ENCODE data around the gene BRICD5.

BRICD5 gene

DNA sequence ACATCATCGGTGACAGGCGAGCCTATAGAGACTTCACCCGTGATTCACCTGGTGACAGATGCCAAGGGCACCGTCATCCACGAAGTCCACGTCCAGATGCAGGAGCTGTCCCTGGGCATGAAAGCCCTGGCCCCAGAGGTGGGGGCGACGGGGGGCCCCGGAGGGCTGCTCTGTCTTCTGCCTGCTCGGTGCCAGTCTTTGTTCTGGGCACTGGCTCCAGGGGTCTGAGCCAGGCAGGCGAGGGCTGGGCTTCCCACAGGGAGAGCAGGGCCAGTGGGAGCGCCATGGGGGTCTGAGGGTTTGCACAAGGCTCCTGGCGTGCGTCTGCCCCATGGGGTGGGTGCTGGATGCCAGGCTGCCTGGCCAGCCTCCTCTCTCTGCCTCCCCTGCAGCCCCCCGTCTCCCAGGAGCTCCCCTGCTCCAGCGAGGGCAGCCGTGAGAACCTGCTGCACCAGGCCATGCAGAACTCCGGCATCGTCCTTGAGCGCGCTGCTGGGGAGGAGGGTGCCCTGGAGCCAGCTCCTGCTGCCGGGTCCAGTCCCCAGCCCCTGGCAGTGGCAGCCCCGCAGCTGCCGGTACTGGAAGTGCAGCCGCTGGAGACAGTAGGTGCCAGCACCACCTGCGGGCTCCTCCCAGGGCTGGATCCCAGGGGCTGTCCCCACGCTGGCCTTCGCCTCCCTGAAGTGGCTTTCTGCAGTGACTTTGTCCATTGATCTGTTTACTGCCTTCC, 22.5 kb upstream of the BRICD5 start:
- in situ Hi-C loops (cut with HindIII; ENCODE audit: low sequenced_read_pairs) = no loop called here
- H3K4me3 ChIP-seq (ENCODE audit: low read depth, low read length) = no peak overlapping the region
- no peak for DNase-seq (ENCODE audit: low read depth, low spot score)

DNA sequence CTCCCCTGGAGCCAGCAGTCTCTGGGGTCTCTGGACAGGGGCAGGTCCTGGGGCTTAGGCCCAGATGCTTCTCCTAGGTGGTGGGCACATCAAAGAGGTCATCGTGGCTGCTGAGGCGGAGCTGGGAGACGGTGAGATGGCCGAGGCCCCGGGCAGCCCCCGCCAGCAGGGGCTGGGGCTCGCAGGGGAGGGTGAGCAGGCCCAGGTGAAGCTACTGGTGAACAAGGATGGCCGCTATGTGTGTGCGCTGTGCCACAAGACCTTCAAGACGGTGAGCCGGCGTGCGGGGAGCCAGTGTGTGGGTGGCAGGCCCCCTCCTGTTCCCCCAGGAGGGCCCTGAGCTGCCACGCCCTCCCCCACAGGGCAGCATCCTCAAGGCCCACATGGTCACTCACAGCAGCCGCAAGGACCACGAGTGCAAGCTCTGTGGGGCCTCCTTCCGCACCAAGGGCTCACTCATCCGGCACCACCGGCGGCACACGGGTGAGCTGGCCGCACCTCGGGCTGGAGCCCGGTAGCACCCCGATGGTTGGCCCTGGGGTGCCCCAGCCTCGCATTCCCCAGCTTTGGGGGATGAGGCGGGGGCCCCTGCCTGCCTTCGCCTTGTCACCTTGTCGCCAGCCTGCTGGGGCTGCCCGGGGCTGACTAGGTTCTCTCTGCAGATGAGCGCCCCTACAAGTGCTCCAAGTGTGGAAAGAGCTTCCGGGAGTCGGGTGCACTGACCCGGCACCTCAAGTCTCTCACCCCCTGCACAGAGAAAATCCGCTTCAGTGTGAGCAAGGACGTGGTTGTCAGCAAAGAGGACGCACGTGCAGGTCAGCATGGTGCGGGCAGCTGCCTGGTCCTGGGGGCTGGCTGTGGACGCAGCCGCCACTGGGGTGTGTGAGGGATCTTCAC, 21.7 kb upstream of the BRICD5 start:
- in situ Hi-C loops (cut with HindIII; ENCODE audit: low sequenced_read_pairs) = no loop called here
- no peak overlapping the region for H3K4me3 ChIP-seq (ENCODE audit: low read depth, low read length)
- no peak for DNase-seq (ENCODE audit: low read depth, low spot score)
- TF ChIP-seq, protein P1, sequence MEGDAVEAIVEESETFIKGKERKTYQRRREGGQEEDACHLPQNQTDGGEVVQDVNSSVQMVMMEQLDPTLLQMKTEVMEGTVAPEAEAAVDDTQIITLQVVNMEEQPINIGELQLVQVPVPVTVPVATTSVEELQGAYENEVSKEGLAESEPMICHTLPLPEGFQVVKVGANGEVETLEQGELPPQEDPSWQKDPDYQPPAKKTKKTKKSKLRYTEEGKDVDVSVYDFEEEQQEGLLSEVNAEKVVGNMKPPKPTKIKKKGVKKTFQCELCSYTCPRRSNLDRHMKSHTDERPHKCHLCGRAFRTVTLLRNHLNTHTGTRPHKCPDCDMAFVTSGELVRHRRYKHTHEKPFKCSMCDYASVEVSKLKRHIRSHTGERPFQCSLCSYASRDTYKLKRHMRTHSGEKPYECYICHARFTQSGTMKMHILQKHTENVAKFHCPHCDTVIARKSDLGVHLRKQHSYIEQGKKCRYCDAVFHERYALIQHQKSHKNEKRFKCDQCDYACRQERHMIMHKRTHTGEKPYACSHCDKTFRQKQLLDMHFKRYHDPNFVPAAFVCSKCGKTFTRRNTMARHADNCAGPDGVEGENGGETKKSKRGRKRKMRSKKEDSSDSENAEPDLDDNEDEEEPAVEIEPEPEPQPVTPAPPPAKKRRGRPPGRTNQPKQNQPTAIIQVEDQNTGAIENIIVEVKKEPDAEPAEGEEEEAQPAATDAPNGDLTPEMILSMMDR (IDR thresholded peaks at IDR 0.05; ENCODE audit: low read depth, low read length) = no peak

More for the DNA sequence above, 22.5 kb upstream of the BRICD5 start:
- TF ChIP-seq, protein P1 (IDR thresholded peaks at IDR 0.05; ENCODE audit: low read depth, low read length) = no peak

DNA sequence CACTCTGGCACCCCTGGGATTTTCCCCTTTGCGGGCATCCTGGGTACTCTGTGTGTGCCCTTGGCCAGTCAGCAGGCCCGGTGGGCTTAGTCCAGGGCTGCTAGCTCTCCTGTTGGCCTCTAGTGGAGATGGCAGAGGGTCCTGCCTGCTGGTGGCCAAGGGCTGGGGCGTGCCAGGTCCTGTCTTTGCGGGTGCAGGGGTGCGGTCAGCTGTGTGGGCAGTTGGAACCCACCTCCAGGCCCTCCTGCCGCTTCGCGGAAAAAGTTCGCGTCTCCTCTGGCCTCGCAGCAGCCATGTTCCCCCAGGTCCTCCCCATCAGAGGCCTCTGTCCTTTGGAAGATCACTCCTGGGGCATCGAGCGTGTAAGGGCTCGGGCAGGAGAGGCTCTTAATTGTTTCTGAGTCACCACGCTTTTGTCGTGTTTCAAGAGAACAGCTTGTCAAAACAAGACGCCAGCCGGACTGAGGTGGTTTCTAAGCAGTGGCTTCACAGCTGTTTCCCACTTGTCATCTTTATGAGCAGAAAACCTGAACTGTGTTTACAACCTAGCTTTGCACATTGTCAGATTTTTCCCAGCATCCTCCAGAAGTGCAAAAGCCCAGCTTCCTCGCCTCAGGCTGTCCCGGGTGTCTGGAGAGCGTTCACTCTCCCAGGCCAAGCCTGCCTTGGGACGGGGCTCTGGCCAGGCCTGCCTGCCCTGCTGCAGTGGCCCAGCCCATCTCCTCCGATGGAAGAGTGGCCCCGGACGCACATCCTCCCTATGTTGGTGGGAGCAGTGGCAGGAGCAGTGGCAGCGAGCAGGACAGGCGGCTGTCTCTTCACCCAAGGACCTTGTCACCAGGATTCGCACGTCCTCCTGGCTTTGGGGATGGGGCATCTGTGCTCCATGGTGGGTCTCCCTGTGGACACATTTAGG, 20.6 kb upstream of the BRICD5 start:
- DNase-seq (ENCODE audit: low read depth, low spot score) = peak; percentile 29
- TF ChIP-seq, protein P1 (IDR thresholded peaks at IDR 0.05; ENCODE audit: low read depth, low read length) = no peak
- no peak overlapping the region for H3K4me3 ChIP-seq (ENCODE audit: low read depth, low read length)
- in situ Hi-C loops (cut with HindIII; ENCODE audit: low sequenced_read_pairs) = no loop called here

DNA sequence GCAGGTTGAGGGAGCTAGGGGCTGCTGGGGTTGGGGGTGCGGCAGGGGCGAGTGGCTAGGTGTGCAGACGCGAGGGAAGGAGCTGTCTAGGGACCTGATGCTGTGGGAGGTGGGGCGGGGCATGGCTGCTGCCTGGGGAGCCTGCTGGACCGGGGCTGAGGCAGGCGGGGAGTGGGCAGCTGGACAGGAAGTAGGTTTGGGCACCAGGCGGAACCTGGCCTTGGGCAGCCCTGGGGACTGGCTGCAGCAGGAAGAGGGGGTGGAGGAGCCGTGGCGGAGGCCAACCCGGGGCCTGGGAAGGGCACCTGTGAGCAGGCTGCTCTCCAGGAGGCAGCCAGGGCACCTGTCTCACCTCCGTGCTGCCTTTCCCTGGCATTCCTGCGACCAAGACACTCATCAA, 19.7 kb upstream of the BRICD5 start:
- TF ChIP-seq, protein P1 (IDR thresholded peaks at IDR 0.05; ENCODE audit: low read depth, low read length) = no peak
- H3K4me3 ChIP-seq (ENCODE audit: low read depth, low read length) = no peak overlapping the region
- in situ Hi-C loops (cut with HindIII; ENCODE audit: low sequenced_read_pairs) = no loop called here
- no peak for DNase-seq (ENCODE audit: low read depth, low spot score)

DNA sequence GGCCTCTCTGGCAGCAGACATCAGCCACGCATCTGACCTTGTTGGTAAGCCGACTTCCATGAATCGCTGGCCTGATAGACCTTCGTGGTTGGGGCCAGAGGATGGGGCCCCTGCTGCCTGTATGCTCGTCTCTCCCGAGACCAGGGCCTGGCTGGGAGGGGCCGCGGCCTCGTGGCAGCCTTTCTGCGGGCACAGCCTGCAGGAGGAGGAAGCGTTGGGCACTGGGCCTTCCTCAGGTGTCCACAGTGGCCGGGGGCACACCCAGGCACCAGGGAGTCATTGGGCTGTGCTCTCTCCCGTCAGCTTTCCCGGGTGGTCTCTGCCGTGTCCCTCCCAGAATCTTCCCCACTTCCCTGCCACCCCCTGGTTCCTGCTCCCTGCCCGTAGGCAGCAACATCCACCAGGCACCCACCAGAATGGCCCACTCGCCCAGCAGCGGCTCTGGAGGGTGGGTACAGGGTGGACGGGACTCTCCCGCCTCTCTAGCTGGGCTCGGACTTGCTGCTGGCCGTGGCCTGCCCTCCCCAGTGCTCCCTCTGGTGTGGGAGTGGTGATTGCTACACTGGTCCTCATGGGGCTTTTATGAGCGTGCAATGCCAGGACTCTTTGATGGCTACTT, 19.1 kb upstream of the BRICD5 start:
- in situ Hi-C loops (cut with HindIII; ENCODE audit: low sequenced_read_pairs) = no loop called here
- DNase-seq (ENCODE audit: low read depth, low spot score) = no peak
- TF ChIP-seq, protein P1 (IDR thresholded peaks at IDR 0.05; ENCODE audit: low read depth, low read length) = no peak
- H3K4me3 ChIP-seq (ENCODE audit: low read depth, low read length) = no peak overlapping the region

Data from astrocyte of the spinal cord (primary cell).